ENCODE measurements around the gene TUBGCP2. TPM values are rescaled to one million over a fixed set of nuclear protein-coding genes. Genes with fewer than 3 reads are reported as not detected.

TUBGCP2 gene
- total RNA-seq, 1 experiment from 2014 or later = 52.4 TPM

- H2BK120ac ChIP-seq (ENCODE audit: low read depth, low read length, poor library complexity, severe bottlenecking) = no peak overlapping the region
Measured at GRCh38 chr10:133312769-133313145, 4.1 kb upstream of the TUBGCP2 start.

More at GRCh38 chr10:133312769-133313145, 4.1 kb upstream of the TUBGCP2 start:
- Histone ChIP-seq H3K56ac (ENCODE audit: insufficient read length, low read depth, low read length) (no peak overlapping the region), H3K4ac (ENCODE audit: low read depth, low read length) (no peak overlapping the region), H3K4me1 (ENCODE audit: insufficient read depth, low read length) (no peaks in the 10 kb centered on the region), H4K5ac (ENCODE audit: insufficient read length, low read depth, low read length) (no peak overlapping the region), H3K79me1 (ENCODE audit: insufficient read depth, low read depth, low read length, poor library complexity, severe bottlenecking) (no peaks in the 10 kb centered on the region), H3K27me3 (ENCODE audit: insufficient read depth, low read length) (no peaks in the 10 kb centered on the region), H2BK5ac (ENCODE audit: insufficient read length, low read length) (no peak overlapping the region), H4K8ac (replicated peaks; ENCODE audit: insufficient read length, low read depth, low read length) (no peak overlapping the region), H2BK20ac (ENCODE audit: low read depth, low read length, poor library complexity, severe bottlenecking) (no peak overlapping the region), H2AK5ac (ENCODE audit: insufficient read length, low read length) (no peak overlapping the region), H3K9ac (ENCODE audit: extremely low read depth, insufficient read length, low read length) (no peak overlapping the region), H4K20me1 (ENCODE audit: control insufficient read depth, insufficient read depth, insufficient read length) (no peaks in the 10 kb centered on the region), H3T11ph (ENCODE audit: low read length) (no peak overlapping the region), H2BK15ac (ENCODE audit: low read depth, low read length) (no peak overlapping the region), H2AFZ (ENCODE audit: low read length) (no peak overlapping the region), H3K4me2 (ENCODE audit: insufficient read depth, insufficient read length, low read length) (no peak overlapping the region), H4K91ac (ENCODE audit: insufficient read length, low read depth, low read length) (no peak overlapping the region), H3K79me2 (ENCODE audit: insufficient read depth, low read length) (peaks cover 2% of the 10 kb centered on the region; the same call in 1 of the 2 replicates), H3K14ac (ENCODE audit: insufficient read depth, low read length) (no peak overlapping the region), H3K23me2 (ENCODE audit: insufficient read length, low read depth, low read length, poor library complexity, severe bottlenecking) (peaks cover 8% of the 10 kb centered on the region), H3K27ac (ENCODE audit: insufficient read length, low read depth, low read length) (no peak overlapping the region), H3K9me3 (ENCODE audit: control insufficient read depth, low read depth, low read length) (no peaks in the 10 kb centered on the region), H3K23ac (ENCODE audit: insufficient read length, low read depth, low read length) (no peak overlapping the region), H3K18ac (ENCODE audit: insufficient read length, low read depth, low read length) (no peak overlapping the region), H2BK12ac (ENCODE audit: insufficient read length, low read depth, low read length) (no peak overlapping the region)
- no CpG with 5 or more reads among the region's 9 CpGs for WGBS (ENCODE audit: extremely low coverage, insufficient read length, low lambda C conversion rate)
- no peak for DNase-seq
- Mint-ChIP-seq H3K36me3 (ENCODE audit: insufficient read depth in 1 of 3, low read depth in 3 of 3) (peaks cover 4 to 34% (median 23%) of the 10 kb centered on the region in 3 experiments; a peak in 6 of 7 replicates), H3K4me1 (peaks cover 6 to 13% of the 10 kb centered on the region in 2 experiments), H3K9me3 (no peaks in the 10 kb centered on the region; a peak in 2 of 5 replicates), H3K4me3 (no peak overlapping the region), H3K27ac (no peak overlapping the region), H3K27me3 (ENCODE audit: low read depth) (peaks cover 2% of the 10 kb centered on the region)
- TF ChIP-seq CTCF (conservative IDR thresholded peaks at IDR 0.05) = no peak

Measured in H9 (cell line).